ENCODE results near the gene BICC1. TPM values are rescaled to one million over a fixed set of nuclear protein-coding genes. Genes with fewer than 3 reads are reported as not detected.

BICC1 gene
- polyA plus RNA-seq, 1 donor (not counting 4 experiments of a cell fraction or from before 2014, with no cell fraction given), result 4.2 TPM

GRCh38 chr10:58758321-58758720, 245.6 kb downstream of the BICC1 start:
- no peak overlapping the region for H3K27ac ChIP-seq (ENCODE audit: control insufficient read depth, insufficient read depth, low read length)
- no peaks in the 10 kb centered on the region for H4K20me1 ChIP-seq (ENCODE audit: control insufficient read depth, extremely low read depth, insufficient read depth, low read length)
- TF ChIP-seq EZH2 (IDR thresholded peaks at IDR 0.05; ENCODE audit: low read length) (no peak), CTCF (optimal IDR thresholded peaks at IDR 0.05 in 1 of 3, IDR thresholded peaks at IDR 0.05 in 1 of 3, conservative IDR thresholded peaks at IDR 0.05 in 1 of 3; ENCODE audit: extremely low read depth in 1 of 3, insufficient read depth in 2 of 3, low read length in 3 of 3) (no peak)
- FAIRE-seq (no peak), DNase-seq (ENCODE audit: low read depth, low spot score) (no peak)
- H3K4me2 ChIP-seq (ENCODE audit: control insufficient read depth, extremely low read depth, insufficient read depth, low read depth, low read length), result no peak overlapping the region
- no peak overlapping the region for H3K9ac ChIP-seq (ENCODE audit: control insufficient read depth, extremely low read depth, insufficient read depth, low read length)
- no peak overlapping the region for H2AFZ ChIP-seq (ENCODE audit: control insufficient read depth, low read length)
- no peaks in the 10 kb centered on the region for H3K27me3 ChIP-seq (ENCODE audit: control insufficient read depth, extremely low read depth, insufficient read depth, low read length)
- H3K9me3 ChIP-seq (ENCODE audit: control insufficient read depth, low read depth, low read length), result no peaks in the 10 kb centered on the region
- H3K4me1 ChIP-seq (ENCODE audit: control insufficient read depth, extremely low read depth, insufficient read depth, low read length), result peaks cover 8% of the 10 kb centered on the region
- dilution Hi-C loops (cut with MboI; ENCODE audit: extremely low pct_ligation_motif_present, low sequenced_read_pairs), result no loop called here
- H3K79me2 ChIP-seq (ENCODE audit: control insufficient read depth, insufficient read depth, low read length), result no peaks in the 10 kb centered on the region
- H3K36me3 ChIP-seq (ENCODE audit: control insufficient read depth in 2 of 2, extremely low read depth in 1 of 2, insufficient read depth in 2 of 2, low read length in 2 of 2), result no peaks in the 10 kb centered on the region
- no peak overlapping the region for H3K4me3 ChIP-seq (ENCODE audit: control insufficient read depth in 2 of 3, extremely low read depth in 1 of 3, insufficient read depth in 2 of 3, low read depth in 1 of 3, low read length in 3 of 3)
- H3K9me1 ChIP-seq (ENCODE audit: control insufficient read depth, extremely low read depth, insufficient read depth, low read length), result no peaks in the 10 kb centered on the region

- FAIRE-seq (no peak), DNase-seq (ENCODE audit: low read depth, low spot score) (no peak)
- Histone ChIP-seq H3K4me2 (ENCODE audit: control insufficient read depth, extremely low read depth, insufficient read depth, low read depth, low read length) (no peak overlapping the region), H3K27me3 (ENCODE audit: control insufficient read depth, extremely low read depth, insufficient read depth, low read length) (no peaks in the 10 kb centered on the region), H3K79me2 (ENCODE audit: control insufficient read depth, insufficient read depth, low read length) (no peaks in the 10 kb centered on the region), H3K36me3 (ENCODE audit: control insufficient read depth in 2 of 2, extremely low read depth in 1 of 2, insufficient read depth in 2 of 2, low read length in 2 of 2) (no peaks in the 10 kb centered on the region), H3K9me1 (ENCODE audit: control insufficient read depth, extremely low read depth, insufficient read depth, low read length) (no peaks in the 10 kb centered on the region), H3K27ac (ENCODE audit: control insufficient read depth, insufficient read depth, low read length) (no peak overlapping the region), H4K20me1 (ENCODE audit: control insufficient read depth, extremely low read depth, insufficient read depth, low read length) (no peaks in the 10 kb centered on the region), H2AFZ (ENCODE audit: control insufficient read depth, low read length) (no peak overlapping the region), H3K4me3 (ENCODE audit: control insufficient read depth in 2 of 3, extremely low read depth in 1 of 3, insufficient read depth in 2 of 3, low read depth in 1 of 3, low read length in 3 of 3) (no peak overlapping the region), H3K9ac (ENCODE audit: control insufficient read depth, extremely low read depth, insufficient read depth, low read length) (no peak overlapping the region), H3K4me1 (ENCODE audit: control insufficient read depth, extremely low read depth, insufficient read depth, low read length) (no peaks in the 10 kb centered on the region), H3K9me3 (ENCODE audit: control insufficient read depth, low read depth, low read length) (no peaks in the 10 kb centered on the region)
- dilution Hi-C loops (cut with MboI; ENCODE audit: extremely low pct_ligation_motif_present, low sequenced_read_pairs), result no loop called here
- TF ChIP-seq EZH2 (IDR thresholded peaks at IDR 0.05; ENCODE audit: low read length) (no peak), CTCF (optimal IDR thresholded peaks at IDR 0.05 in 1 of 3, IDR thresholded peaks at IDR 0.05 in 1 of 3, conservative IDR thresholded peaks at IDR 0.05 in 1 of 3; ENCODE audit: extremely low read depth in 1 of 3, insufficient read depth in 2 of 3, low read length in 3 of 3) (no peak)
Observed at GRCh38 chr10:58764087-58764747, 251.5 kb downstream of the BICC1 start.

Measured in keratinocyte (primary cell).